GM18951 (cell line): ENCODE data around the gene FCER2.

ENCODE experiments used
- POLR2A ChIP-seq: IDR thresholded peaks from 4 replicates; pipeline ENCODE4 v1.6.1; 2011; ENCODE audit warnings: mild to moderate bottlenecking; ENCODE audit not compliant: insufficient read length, insufficient read depth; ENCODE audit errors: extremely low read depth
- in situ Hi-C: fragments of 300-500 bp; cut with MboI; formaldehyde crosslinking; loops from one replicate; pipeline ENCODE4 v1.12.0; 2022; ENCODE audit warnings: low sequenced_read_pairs, mixed read lengths, inconsistent platforms; ENCODE audit not compliant: unreplicated experiment

The FCER2 gene

DNA sequence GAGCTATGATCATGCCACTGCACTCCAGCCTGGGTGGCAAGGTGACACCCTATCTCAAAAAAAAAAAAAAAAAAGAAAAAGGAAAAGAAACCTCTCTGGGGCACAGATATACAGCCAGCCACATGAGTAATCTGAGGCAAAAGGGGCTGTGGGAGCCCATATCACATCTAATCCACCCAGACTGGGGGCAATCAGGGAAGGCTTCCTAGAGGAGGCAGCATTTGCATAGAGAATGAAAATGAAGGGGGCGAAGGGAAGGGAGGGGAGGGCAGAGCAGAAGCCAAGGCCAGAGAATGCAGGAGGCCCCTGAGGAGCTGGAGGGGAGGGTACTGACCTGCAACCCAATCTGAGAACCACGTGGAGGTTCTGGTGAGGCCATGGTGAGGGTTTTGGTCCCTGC is 51.8 kb downstream of the FCER2 start:
- TF ChIP-seq POLR2A = no peak
- in situ Hi-C loops = no loop called here

DNA sequence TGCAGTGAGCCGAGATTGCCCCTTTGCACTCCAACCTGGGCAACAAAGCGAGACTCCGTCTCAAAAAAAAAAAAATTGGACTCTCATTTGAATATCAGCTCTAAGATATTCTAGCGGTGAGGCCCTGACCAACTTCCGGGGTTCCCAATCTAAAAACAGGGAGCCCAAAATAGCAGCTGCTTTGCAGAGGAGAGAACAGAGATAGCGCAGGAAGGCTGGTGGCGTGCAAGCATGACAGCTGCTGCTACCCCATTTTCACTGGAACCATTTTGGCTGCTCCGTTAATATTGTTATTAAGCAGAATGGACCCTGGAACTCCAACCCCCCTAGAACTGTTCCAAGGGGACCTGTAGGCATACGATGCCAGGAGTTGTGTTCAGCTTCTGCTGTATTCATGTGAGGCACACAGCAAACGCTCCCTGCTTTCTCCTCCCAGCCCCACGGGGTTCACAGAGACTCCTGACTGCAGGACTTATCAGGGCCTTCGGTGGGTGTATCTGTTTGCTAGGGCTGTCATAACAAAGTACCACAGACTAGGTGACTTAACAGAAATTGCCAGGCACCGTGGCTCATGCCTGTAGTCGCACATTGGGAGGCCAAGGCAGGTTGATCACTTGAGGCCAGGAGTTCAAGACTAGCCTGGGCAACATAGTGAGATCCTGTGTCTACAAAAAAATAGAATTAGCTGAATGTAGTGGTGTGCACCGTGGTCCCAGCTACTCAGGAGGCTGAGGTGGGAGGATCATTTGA is 53.5 kb downstream of the FCER2 start:
- no peak for TF ChIP-seq POLR2A
- in situ Hi-C loops = loop anchor here (10.0 kb wide), 1 partner anchor 156 kb away; no protein-coding TSS in a partner anchor

DNA sequence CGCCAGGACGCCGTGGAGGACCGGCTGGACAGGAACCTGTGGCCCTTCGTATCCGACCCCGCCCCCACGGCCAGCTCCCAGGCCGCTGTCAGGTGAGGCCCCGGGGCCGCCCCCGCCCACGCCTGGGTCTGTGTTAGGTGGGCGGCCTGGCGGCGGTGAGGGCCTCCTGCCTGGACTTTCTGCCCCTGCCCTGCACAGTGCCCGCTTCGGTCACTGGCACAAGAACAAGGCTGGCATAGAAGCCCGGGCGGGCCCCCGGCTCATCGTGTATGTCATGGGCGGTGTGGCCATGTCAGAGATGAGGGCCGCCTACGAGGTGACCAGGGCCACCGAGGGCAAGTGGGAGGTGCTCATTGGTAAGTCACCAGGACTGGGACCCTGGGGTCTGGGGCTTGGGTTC is 54.8 kb downstream of the FCER2 start:
- TF ChIP-seq POLR2A = no peak
- in situ Hi-C loops = loop anchor here (10.0 kb wide), 1 partner anchor 158 kb away; no protein-coding TSS in a partner anchor

DNA sequence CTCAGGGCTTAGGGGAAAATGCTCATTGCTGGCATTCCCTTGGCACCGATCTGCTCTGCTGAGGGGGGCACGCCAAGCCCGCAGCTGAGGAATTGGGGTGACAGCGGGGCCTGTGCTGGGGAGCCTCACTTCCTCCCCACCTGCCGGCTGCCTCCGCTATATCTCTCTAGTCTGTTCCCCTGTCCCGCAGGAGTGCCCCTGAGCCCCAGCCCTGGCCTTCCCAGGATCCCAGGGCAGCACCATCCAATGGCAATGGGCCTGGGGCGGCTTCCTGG is 55.6 kb downstream of the FCER2 start:
- no peak for TF ChIP-seq POLR2A
- in situ Hi-C loops = loop anchor here (10.0 kb wide), 1 partner anchor 158 kb away; no protein-coding TSS in a partner anchor

DNA sequence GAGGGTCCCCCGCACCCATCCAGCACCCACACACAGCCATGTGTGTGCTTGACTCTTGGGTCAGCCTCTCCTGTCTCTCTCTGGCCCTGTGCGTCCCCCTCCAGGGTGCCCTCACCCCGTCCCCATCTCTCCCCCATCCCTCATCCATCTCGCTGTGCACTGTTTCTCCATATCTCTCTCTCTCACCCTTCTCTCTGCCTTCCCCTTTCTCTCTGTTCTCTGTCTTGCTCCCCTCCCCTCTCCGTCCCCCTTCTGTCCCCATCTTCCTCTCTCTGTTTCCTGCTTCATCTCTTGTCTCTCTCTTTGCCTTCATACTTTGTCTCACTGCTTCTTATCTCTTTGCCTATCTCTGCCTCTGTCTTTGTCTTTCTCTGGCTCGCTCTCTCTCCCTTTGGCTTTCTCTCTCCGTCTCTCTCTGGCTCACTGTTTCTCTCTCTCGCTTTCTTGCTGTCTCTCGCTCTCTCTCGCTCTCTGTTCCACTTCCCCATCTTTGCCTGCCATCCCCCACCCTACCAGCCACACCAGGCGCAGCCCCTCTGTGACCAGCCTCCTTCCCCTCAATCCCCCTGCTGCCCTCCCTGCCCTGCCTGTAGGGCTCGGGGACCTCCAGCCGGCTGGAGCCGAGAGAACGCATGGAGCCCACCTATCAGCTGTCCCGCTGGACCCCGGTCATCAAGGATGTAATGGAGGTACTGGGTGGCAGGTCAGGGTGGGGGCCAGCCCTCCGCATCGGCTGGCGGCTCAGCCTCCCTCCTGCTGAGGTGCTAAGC is 56.1 kb downstream of the FCER2 start:
- in situ Hi-C loops = loop anchor here (10.0 kb wide), 1 partner anchor 159 kb away; no protein-coding TSS in a partner anchor
- TF ChIP-seq POLR2A = no peak

DNA sequence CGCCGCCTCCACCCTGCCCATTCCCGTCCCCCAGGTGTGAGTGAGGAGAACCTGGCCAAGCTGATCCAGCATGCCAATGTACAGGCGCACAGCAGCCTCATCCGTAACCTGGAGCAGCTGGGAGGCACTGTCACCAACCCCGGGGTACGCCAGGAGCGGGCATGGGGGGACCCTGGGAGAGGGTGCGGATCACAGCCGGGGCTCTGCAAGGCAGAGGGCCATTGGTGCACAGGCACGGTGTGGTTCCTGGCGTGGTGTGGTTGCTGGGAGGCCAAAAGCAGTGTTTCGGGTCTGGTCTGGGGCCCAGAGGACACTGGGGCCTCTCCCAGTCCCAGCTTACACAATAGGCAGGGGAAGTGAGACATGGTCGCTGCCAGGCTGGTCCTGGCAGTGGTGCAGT is 56.8 kb downstream of the FCER2 start:
- in situ Hi-C loops = loop anchor here (10.0 kb wide), 1 partner anchor 160 kb away; no protein-coding TSS in a partner anchor
- no peak for TF ChIP-seq POLR2A

DNA sequence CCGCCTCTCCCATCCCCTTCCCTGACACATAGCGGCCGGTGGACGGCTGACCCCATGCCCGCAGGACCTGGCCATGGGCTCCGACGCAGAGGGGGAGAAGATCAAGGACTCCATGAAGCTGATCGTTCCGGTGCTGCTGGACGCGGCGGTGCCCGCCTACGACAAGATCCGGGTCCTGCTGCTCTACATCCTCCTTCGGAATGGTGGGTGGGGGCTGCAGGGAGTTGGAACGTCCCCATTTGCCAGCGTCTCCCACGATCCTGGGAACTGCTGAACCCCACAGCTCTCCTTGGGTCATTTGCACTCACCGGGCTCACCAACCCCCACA is 57.4 kb downstream of the FCER2 start:
- in situ Hi-C loops = loop anchor here (10.0 kb wide), 1 partner anchor 160 kb away; no protein-coding TSS in a partner anchor
- TF ChIP-seq POLR2A = no peak

DNA sequence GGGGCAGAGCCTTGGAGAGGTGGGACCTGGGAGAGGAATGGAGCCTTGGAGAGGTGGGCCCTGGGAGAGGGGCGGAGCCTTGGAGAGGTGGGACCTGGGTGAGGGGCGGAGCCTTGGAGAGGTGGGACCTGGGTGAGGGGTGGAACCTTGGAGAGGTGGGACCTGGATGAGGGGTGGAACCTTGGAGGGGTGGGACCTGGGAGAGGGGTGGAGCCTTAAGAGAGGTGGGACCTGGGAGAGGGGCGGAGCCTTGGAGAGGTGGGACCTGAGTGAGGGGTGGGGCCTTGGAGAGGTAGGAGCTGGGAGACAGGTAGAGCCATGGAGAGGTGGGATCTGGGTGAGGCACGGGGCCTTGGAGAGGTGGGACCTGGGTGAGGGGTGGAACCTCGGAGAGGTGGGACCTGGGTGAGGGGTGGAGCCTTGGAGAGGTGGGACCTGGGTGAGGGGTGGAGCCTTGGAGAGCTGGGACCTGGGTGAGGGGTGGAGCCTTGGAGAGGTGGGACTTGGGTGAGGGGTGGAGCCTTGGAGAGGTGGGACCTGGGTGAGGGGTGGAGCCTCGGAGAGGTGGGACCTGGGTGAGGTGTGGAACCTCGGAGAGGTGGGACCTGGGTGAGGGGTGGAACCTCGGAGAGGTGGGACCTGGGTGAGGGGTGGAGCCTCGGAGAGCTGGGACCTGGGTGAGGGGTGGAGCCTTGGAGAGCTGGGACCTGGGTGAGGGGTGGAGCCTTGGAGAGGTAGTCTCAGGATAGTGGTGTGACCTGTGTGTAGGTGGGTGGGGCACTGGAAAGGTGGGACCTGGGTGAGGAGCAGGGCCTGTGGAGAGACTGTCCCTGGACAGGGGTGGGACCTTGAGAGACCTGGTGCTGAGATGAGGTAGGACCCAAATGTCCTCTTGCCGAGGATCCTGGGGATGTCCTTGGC is 58.0 kb downstream of the FCER2 start:
- in situ Hi-C loops = loop anchor here (10.0 kb wide), 1 partner anchor 161 kb away; no protein-coding TSS in a partner anchor

DNA sequence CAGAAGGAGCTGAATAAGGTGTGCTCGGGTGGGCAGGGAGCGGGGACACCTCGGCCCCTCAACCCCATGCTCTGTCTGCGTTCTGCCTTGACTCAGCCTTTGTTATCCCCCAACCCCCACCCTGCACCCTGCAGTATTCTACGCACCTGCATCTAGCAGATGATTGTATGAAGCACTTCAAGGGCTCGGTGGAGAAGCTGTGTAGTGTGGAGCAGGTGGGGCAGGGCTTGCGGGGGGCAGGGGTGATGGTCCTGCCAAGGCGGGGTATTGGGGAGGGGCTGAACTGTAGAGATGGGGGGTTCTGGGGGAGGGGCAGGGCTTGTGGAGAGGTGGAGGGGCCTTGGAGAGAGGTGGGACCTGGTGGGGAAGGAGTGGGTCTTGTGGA is 58.9 kb downstream of the FCER2 start:
- in situ Hi-C loops = loop anchor here (10.0 kb wide), 1 partner anchor 162 kb away; no protein-coding TSS in a partner anchor
- TF ChIP-seq POLR2A = no peak

DNA sequence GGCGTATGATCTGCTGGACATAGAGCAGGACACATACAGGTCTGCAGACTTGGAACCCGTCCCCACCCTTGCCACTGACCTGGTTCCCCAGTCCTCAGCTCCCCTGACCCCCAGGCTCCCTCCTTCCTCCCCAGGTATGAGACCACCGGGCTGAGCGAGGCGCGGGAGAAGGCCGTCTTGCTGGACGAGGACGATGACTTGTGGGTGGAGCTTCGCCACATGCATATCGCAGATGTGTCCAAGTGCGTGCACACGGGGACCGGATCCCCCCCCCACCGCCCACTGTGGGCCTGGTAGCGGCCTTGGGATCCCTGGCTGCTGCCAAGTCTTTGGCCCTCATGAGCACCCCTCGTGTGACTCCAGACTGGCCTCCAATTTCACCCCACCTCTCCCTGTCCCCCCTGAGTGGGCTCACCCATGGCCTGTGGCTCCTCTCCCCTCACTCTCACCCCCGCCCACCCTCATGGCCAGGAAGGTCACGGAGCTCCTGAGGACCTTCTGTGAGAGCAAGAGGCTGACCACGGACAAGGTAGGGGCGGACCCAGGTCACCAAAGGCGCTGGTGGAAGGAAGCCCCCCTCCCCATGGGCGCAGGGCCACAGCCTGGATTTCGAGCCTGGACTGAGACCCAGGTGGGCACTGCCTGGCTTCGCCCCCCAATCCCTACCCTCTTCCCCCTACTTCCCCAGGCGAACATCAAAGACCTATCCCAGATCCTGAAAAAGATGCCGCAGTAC is 59.5 kb downstream of the FCER2 start:
- TF ChIP-seq POLR2A = no peak
- in situ Hi-C loops = loop anchor here (10.0 kb wide), 1 partner anchor 162 kb away; no protein-coding TSS in a partner anchor

DNA sequence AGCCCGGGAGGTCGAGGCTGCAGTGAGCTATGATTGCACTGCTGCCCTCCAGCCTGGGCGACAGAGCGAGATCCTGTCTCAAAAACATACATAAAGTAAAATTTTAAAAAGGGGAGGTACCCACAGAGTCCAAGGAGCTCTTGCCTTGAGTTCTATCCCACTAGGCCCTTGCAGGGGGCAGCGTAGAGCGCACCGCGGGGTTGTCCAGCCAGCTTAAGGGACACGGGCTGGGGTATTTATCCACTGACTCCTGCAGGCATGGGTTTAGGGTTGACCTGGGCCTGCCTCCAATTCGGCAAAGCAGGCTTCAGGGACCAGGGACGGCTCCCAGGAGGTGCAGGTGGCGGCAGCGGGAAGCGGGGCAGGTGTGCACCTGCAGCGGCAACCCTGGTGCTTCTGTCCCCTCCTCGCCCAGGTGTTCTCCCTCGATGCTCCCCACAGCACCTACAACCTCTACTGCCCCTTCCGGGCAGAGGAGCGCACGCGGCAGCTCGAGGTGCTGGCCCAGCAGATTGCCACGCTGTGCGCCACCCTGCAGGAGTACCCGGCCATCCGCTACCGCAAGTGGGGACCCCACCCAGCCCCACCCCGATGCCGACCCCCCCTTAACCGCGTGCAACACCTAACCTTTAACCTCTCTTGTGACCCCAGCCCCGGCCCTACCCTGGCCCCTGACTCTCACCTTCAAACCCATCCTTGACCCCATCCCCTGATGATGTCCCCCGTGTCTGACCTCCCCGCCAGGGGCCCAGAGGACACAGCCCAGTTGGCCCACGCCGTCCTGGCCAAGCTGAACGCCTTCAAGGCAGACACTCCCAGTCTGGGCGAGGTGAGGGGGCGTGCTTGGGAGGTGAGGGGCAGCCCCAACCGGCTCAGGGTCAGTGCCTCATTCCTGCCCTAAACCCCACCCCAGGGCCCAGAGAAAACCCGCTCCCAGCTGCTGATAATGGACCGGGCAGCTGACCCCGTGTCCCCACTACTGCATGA is 60.3 kb downstream of the FCER2 start:
- no peak for TF ChIP-seq POLR2A
- in situ Hi-C loops = loop anchor here (10.0 kb wide), 1 partner anchor 163 kb away; no protein-coding TSS in a partner anchor

DNA sequence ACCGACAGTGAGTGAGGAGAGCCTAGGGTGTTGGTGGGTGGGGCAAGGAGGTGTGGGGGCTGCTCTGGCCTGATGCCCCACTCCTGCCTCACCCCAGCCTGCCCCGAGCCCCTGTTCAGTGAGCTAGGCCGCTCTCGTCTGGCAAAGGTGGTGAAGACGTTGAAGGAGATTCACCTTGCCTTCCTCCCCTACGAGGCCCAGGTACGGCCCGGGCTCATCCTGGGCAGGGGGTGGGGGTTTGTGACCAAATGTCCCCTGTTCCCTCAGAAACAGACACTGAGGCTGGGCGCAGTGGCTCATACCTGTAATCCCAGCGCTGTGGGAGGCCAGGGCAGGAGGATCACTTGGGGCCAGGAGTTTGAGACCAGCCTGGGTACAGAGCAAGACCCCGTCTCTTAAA is 61.1 kb downstream of the FCER2 start:
- in situ Hi-C loops = loop anchor here (10.0 kb wide), 1 partner anchor 164 kb away; no protein-coding TSS in a partner anchor
- TF ChIP-seq POLR2A = no peak
